ENCODE measurements around the gene RTL10.

DNA sequence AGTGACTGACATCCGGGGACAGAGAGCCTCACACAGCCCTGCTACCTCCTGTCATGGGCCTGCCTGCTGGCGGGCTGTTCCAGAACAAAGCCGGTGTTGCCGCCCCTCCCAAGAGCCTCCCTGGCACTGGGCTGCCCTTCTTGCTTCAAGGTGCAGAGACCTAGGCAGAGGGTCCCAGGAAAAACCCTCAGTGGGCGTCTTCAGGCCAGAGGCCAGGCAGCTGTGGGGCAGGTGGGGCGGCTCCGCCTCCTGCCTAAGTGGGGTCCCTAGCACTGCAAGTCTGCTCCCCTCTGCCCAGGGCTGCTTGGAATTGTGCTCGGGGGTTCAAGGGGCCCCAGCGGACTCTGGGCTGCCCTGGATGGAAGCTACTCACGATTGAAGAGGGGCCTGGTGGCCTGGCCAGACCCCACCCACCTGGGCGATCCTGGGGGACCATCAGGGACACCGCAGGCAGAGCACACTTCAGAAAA is 20.4 kb upstream of the RTL10 start:
- TF ChIP-seq, protein P1, sequence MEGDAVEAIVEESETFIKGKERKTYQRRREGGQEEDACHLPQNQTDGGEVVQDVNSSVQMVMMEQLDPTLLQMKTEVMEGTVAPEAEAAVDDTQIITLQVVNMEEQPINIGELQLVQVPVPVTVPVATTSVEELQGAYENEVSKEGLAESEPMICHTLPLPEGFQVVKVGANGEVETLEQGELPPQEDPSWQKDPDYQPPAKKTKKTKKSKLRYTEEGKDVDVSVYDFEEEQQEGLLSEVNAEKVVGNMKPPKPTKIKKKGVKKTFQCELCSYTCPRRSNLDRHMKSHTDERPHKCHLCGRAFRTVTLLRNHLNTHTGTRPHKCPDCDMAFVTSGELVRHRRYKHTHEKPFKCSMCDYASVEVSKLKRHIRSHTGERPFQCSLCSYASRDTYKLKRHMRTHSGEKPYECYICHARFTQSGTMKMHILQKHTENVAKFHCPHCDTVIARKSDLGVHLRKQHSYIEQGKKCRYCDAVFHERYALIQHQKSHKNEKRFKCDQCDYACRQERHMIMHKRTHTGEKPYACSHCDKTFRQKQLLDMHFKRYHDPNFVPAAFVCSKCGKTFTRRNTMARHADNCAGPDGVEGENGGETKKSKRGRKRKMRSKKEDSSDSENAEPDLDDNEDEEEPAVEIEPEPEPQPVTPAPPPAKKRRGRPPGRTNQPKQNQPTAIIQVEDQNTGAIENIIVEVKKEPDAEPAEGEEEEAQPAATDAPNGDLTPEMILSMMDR (IDR thresholded peaks at IDR 0.05; ENCODE audit: low read length): no peak
- TF ChIP-seq EZH2 (optimal IDR thresholded peaks at IDR 0.05; ENCODE audit: low read depth, low read length): no peak

All from MM.1S (cell line).